H1 (cell line): ENCODE results near the gene COX19. TPM values are rescaled to one million over a fixed set of nuclear protein-coding genes. Genes with fewer than 3 reads are reported as not detected.

Experiments used
- CBX8 ChIP-seq: fragments of 300-800, 300-1000 bp; sonication (generic); IDR thresholded peaks from 2 replicates; pipeline ENCODE4 v1.7.1; 2016; ENCODE audit warnings: low read depth, low read length, borderline replicate concordance
- CHD1 ChIP-seq: IDR thresholded peaks from 2 replicates; pipeline ENCODE4 v1.6.1; 2012; ENCODE audit warnings: low read depth, low read length, improper control_type of control experiment
- CHD7 ChIP-seq: fragments of 300-600 bp; sonication (generic); IDR thresholded peaks from 2 replicates; pipeline ENCODE4 v1.7.1; 2012; ENCODE audit warnings: low read length, moderate library complexity, mild to moderate bottlenecking, inconsistent platforms; ENCODE audit not compliant: insufficient replicate concordance
- EP300 ChIP-seq, 2 experiments: IDR thresholded peaks; 1 replicate in 1 of 2; 2 replicates in 1 of 2; pipeline ENCODE4 v1.6.1; 2011 to 2012; ENCODE audit warnings: low read depth in 2 of 2, low read length in 2 of 2, mild to moderate bottlenecking in 2 of 2, borderline replicate concordance in 1 of 2, inconsistent platforms in 1 of 2, moderate library complexity in 1 of 2
- EZH2 ChIP-seq: fragments of 200-600 bp; sonication (generic); IDR thresholded peaks from 2 replicates; pipeline ENCODE4 v1.7.1; 2012; ENCODE audit warnings: low read depth, mild to moderate bottlenecking, moderate library complexity, low read length, inconsistent platforms; ENCODE audit not compliant: severe bottlenecking
- KDM5A ChIP-seq: fragments of 200-600 bp; IDR thresholded peaks from 2 replicates; pipeline ENCODE4 v1.7.1; 2012; ENCODE audit warnings: mild to moderate bottlenecking, low read length, inconsistent platforms, mixed read lengths
- MAX ChIP-seq: IDR thresholded peaks from 2 replicates; pipeline ENCODE4 v1.6.1; 2012; ENCODE audit warnings: inconsistent platforms
- POLR2AphosphoS5 ChIP-seq: IDR thresholded peaks from 2 replicates; pipeline ENCODE4 v1.6.1; 2011; ENCODE audit warnings: low read depth, low read length
- SIRT6 ChIP-seq: IDR thresholded peaks from one replicate; pipeline ENCODE4 v1.7.1; 2012; ENCODE audit warnings: low read length, inconsistent platforms
- polyA plus RNA-seq, 7 experiments: library from polyadenylated mRNA; depleted of rRNA in 3 of 7; stranded (reverse) in 5 of 7; unstranded in 2 of 7; fragments of >200 nt in 5 of 7; fragments of 200-250 nt in 2 of 7; gene quantifications; 1 replicate in 5 of 7; 2 replicates in 1 of 7; 4 replicates in 1 of 7; pipeline versions ENCODE4 v1.2.1 to v1.2.3, GENCODE V29; 2011 to 2013; ENCODE audit warnings: missing spikeins in 2 of 7, mixed read lengths in 2 of 7
- total RNA-seq: library from RNA; stranded (reverse); fragmentation: NEBNext Ultra II Directional; extraction: Animal tissue kit (Norgen Biotek cat#: 25700); gene quantifications from 2 replicates; pipeline ENCODE4 v1.2.1, GENCODE V29; 2021

The COX19 gene
- total and polyA plus RNA-seq, 2 of the 8 experiments (the other 6 are each of a cell fraction or from before 2014, with no cell fraction given) = 3.9 to 7.9 TPM

GRCh38 chr7:918118-918425 lies 57.3 kb downstream of the COX19 start (continued):
- TF ChIP-seq CHD7 = no peak
- no peak for TF ChIP-seq CHD1
- no peak for TF ChIP-seq EP300 (IDR thresholded peaks at IDR 0.05; ENCODE audit: borderline replicate concordance in 1 of 2, low read depth in 2 of 2, low read length in 2 of 2)
- TF ChIP-seq KDM5A = no peak
- TF ChIP-seq CBX8 = no peak
- no peak for TF ChIP-seq MAX
- TF ChIP-seq POLR2AphosphoS5 = no peak
- TF ChIP-seq EZH2 = no peak
- TF ChIP-seq SIRT6 = no peak
